Motor neuron (in vitro differentiated cells): ENCODE results near the gene MTF1. TPM values are rescaled to one million over a fixed set of nuclear protein-coding genes. Genes with fewer than 3 reads are reported as not detected.
"Not testable (repeated sequence)": the region's sequence is repeated elsewhere in the genome, so short reads cannot be mapped to it uniquely, and the experiment has no call there.

Source experiments
- ATAC-seq, 8 experiments: fragments of 200-7000 bp; cut with Tn5 transposase; replicated peaks in 6 of 8; 2 replicates each; pipeline ENCODE4 v1.8.0; 2021; ENCODE audit warnings: mild to moderate bottlenecking in 8 of 8, moderate library complexity in 8 of 8
- H3K27ac ChIP-seq, 2 donors: fragments of 250-450 bp; sonication (Bioruptor Pico); 2 replicates each; pipeline ENCODE4 v1.9.0; 2021; ENCODE audit warnings: antibody characterized with exemption in 2 of 2, mild to moderate bottlenecking in 2 of 2, moderate library complexity in 1 of 2
- H3K4me1 ChIP-seq, 2 donors: fragments of 250-450 bp; sonication (Bioruptor Pico); replicated peaks in 1 of 2; 2 replicates each; pipeline ENCODE4 v1.6.1; 2021; ENCODE audit warnings: antibody characterized with exemption in 2 of 2, mild to moderate bottlenecking in 2 of 2, moderate library complexity in 1 of 2
- H3K4me3 ChIP-seq, 5 donors: fragments of 250-450 bp; sonication (Bioruptor Pico); 2 replicates each; pipeline ENCODE4 v1.9.0; 2021; ENCODE audit warnings: antibody characterized with exemption in 5 of 5, mild to moderate bottlenecking in 5 of 5, moderate library complexity in 4 of 5
- WGBS, 10 experiments: fragments of 450-650 bp; shearing (Covaris generic); methylation state at CpG; one replicate each; pipeline ENCODE4 v1.0.0; 2022; 5-methylcytosine and 5-hydroxymethylcytosine counted together
- in situ Hi-C, 9 experiments: fragments of 400-800 bp; cut with MboI; loops; one replicate each; pipeline ENCODE4 v1.15.0; 2021; ENCODE audit warnings: low sequenced_read_pairs in 9 of 9, low pct_unique_long_range_greater_than_20kb in 2 of 9; ENCODE audit not compliant: unreplicated experiment in 9 of 9
- total RNA-seq, 8 experiments: library from RNA; unstranded; fragments of 300-600 nt; gene quantifications; 2 replicates each; pipeline versions ENCODE4 v1.2.3 to v1.2.4, GENCODE V29; 2022

Gene MTF1
- total RNA-seq = 1 to 10 TPM; 3.5 to 7.3 (median 5.8) TPM

- 0 to 13% (median 0%) methylated on average over 1 to 26 of the region's 61 CpGs; no CpG with 5 or more reads in 3 of the 10 experiments for WGBS, 10 experiments
- H3K4me1 ChIP-seq = peaks cover 9% of the 10 kb centered on the region in 2 donors
- H3K4me3 ChIP-seq = peak within 1 kb of the TSS; percentile 76 to 99 (median 96)
- in situ Hi-C loops = no loop called here
- ATAC-seq = peak; percentile 90 to 98 (median 97)
- peak within 1 kb of the TSS; percentile 93 for H3K27ac ChIP-seq
Observed at GRCh38 chr1:37859507-37860345, at the start of gene MTF1. TSS of gene MTF1 (minus strand) at chr1:37859592. CDS start at chr1:37857658, 1,934 bp downstream.

GRCh38 chr1:37908531-37908930 lies 49.1 kb upstream of the MTF1 start:
- 86 to 100% (median 100%) methylated on average over 1 to 9 of the region's 10 CpGs; no CpG with 5 or more reads in 2 of the 10 experiments for WGBS, 10 experiments
- H3K4me3 ChIP-seq, ATAC-seq, H3K4me1 ChIP-seq, H3K27ac ChIP-seq, in situ Hi-C loops: not testable (repeated sequence)

GRCh38 chr1:37907416-37908125 lies 48.2 kb upstream of the MTF1 start:
- H3K4me3 ChIP-seq, ATAC-seq, H3K4me1 ChIP-seq, H3K27ac ChIP-seq, in situ Hi-C loops: not testable (repeated sequence)
- 67 to 100% (median 91%) methylated on average over 1 to 5 of the region's 6 CpGs; no CpG with 5 or more reads in 2 of the 10 experiments for WGBS, 10 experiments

DNA sequence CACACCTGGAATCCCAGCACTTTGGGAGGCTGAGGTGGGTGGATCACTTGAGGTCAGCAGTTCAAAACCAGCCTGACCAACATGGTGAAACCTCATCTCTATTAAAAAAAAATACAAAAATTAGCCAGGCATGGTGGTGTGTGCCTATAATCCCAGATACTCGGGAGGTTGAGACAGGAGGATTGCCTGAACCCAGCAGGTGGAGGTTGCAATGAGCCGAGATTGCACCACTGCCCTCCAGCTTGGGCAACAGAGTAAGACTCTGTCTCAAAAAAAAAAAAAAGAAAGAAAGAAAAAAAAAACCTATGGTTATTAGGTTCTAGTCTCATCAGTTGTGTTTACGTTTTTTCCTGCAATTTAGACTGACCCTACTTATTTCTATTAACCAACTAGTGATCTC lies 47.2 kb upstream of the MTF1 start:
- ATAC-seq, H3K27ac ChIP-seq, H3K4me3 ChIP-seq, in situ Hi-C loops, H3K4me1 ChIP-seq: not testable (repeated sequence)
- 87 to 96% (median 93%) methylated on average over 2 to 3 of the region's 3 CpGs; no CpG with 5 or more reads in 2 of the 10 experiments for WGBS, 10 experiments

- Histone ChIP-seq H3K4me1 (no peaks in the 10 kb centered on the region), H3K27ac (no peak overlapping the region), H3K4me3 (no peak overlapping the region)
- 38 to 100% (median 100%) methylated on average over 1 of the region's 1 CpG for WGBS, 10 experiments
- in situ Hi-C loops = no loop called here
- no peak for ATAC-seq
Observed at GRCh38 chr1:37905727-37906126, 46.3 kb upstream of the MTF1 start.

- in situ Hi-C loops, H3K4me1 ChIP-seq, ATAC-seq, H3K4me3 ChIP-seq, H3K27ac ChIP-seq: not testable (repeated sequence)
- WGBS, 10 experiments = 80 to 100% (median 93%) methylated on average over 3 to 6 of the region's 6 CpGs
Observed at GRCh38 chr1:37903921-37904320, 44.5 kb upstream of the MTF1 start.

GRCh38 chr1:37902983-37903382 lies 43.6 kb upstream of the MTF1 start:
- Histone ChIP-seq H3K4me3 (no peak overlapping the region), H3K4me1 (no peaks in the 10 kb centered on the region), H3K27ac (no peak overlapping the region)
- 50 to 94% (median 87%) methylated on average over 1 to 5 of the region's 5 CpGs; no CpG with 5 or more reads in 1 of the 10 experiments for WGBS, 10 experiments
- in situ Hi-C loops = no loop called here
- ATAC-seq = no peak

DNA sequence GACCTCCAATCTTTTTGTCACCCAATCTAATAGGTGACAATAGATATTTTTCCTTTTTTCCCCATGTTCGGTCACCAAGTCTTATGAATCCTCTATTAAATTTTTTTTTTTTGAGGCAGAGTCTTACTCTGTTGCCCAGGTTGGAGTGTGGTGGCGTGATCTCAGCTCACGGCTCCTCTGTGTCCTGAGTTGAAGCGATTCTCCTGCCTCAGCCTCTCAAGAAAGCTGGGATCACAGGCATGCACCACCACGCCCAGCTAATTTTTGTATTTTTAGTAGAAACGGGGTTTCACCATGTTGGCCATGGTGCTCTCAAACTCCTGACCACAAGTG lies 42.5 kb upstream of the MTF1 start:
- 80 to 100% (median 94%) methylated on average over 1 to 6 of the region's 6 CpGs; no CpG with 5 or more reads in 1 of the 10 experiments for WGBS, 10 experiments
- no peak overlapping the region for H3K27ac ChIP-seq
- H3K4me3 ChIP-seq = no peak overlapping the region
- no peaks in the 10 kb centered on the region for H3K4me1 ChIP-seq
- in situ Hi-C loops = no loop called here
- ATAC-seq = no peak

GRCh38 chr1:37901191-37901892 lies 42.0 kb upstream of the MTF1 start:
- 40 to 100% (median 97%) methylated on average over 1 to 8 of the region's 8 CpGs; no CpG with 5 or more reads in 1 of the 10 experiments for WGBS, 10 experiments
- in situ Hi-C loops = no loop called here
- no peaks in the 10 kb centered on the region for H3K4me1 ChIP-seq
- ATAC-seq = no peak
- H3K4me3 ChIP-seq = no peak overlapping the region
- H3K27ac ChIP-seq = no peak overlapping the region

DNA sequence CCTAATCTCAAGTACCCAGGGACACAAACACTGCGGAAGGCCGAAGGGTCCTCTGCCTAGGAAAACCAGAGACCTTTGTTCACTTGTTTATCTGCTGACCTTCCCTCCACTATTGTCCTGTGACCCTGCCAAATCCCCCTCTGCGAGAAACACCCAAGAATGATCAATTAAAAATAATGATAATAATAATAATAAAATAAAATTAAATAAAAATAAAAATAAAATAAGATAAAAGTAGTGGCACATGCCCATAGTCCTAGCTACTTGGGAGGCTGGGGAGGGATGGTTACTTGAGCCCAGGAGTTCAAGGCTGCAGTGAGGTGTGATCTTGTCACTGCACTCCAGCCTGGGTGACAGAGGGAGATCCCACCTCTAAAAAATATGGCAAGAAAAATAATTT lies 38.2 kb upstream of the MTF1 start:
- H3K4me1 ChIP-seq, H3K4me3 ChIP-seq, H3K27ac ChIP-seq, ATAC-seq, in situ Hi-C loops: not testable (repeated sequence)
- 100% methylated on average over 1 of the region's 3 CpGs; no CpG with 5 or more reads in 7 of the 10 experiments for WGBS, 10 experiments

- Histone ChIP-seq H3K4me1 (no peaks in the 10 kb centered on the region), H3K4me3 (no peak overlapping the region), H3K27ac (no peak overlapping the region)
- WGBS, 10 experiments = 40 to 100% (median 93%) methylated on average over 1 to 2 of the region's 2 CpGs; no CpG with 5 or more reads in 4 of the 10 experiments
- ATAC-seq = no peak
- in situ Hi-C loops = no loop called here
Observed at GRCh38 chr1:37893673-37894072, 34.3 kb upstream of the MTF1 start.

DNA sequence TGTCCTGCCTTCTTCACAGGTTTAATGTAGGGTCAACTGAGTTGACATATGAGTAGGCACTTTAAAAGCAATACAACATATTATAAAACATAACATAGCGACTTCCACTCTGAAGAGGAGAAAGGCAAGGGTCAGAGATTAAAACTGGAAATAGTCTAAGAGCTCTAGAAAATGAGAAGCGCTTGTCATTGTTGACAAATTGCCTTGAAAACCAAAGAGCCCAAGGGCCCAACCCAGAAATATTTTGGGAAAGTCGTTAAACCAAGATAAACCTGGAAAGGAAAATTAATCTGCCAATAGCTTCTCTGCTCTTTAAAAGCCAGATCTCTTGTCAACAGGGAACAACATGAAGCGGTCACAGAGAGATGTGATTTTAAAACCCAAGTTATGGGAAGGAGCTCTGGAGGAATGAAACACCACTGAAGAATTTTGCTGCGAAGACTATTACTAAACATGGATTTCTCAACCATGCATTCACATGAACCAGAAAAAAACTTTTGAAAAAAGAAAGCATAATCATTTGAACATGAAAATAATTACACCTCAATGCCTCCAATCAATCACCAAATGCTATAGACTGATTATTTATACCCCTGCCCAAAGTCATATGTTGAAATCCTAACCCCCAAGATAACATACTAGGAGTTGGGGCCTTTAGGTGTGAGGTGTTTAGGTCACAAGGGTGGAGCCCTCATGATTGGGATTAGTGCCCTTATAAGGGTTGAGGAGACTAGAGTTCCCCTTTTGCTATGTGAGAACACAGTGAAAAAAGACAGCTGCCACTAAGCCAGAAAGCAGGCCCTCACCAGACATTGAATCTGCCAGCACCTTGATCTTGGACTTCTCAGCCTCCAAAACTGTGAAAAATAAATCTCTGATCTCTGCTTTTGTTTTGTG lies 33.0 kb upstream of the MTF1 start:
- no peak for ATAC-seq
- Histone ChIP-seq H3K27ac (no peak overlapping the region), H3K4me3 (no peak overlapping the region), H3K4me1 (peaks cover 0 to 3% of the 10 kb centered on the region in 2 donors)
- in situ Hi-C loops = no loop called here
- 80 to 100% (median 87%) methylated on average over 1 to 5 of the region's 5 CpGs for WGBS, 10 experiments
